HepG2 (cell line): ENCODE results near the gene UBXN1. TPM values are rescaled to one million over a fixed set of nuclear protein-coding genes. Genes with fewer than 3 reads are reported as not detected.
A peak's percentile ranks its signal among the peaks of the same experiment; 100 is the strongest.

Experiments used
- ARNT ChIP-seq: fragments of 450-650 bp; IDR thresholded peaks from 2 replicates; pipeline ENCODE4 v1.6.1; 2017
- ATF5 ChIP-seq: sonication (generic); formaldehyde crosslinking; IDR thresholded peaks from 2 replicates; pipeline ENCODE4 v1.4.0; 2020; ENCODE audit warnings: mild to moderate bottlenecking, low read depth, missing genetic modification reagents
- DMAP1 ChIP-seq: IDR thresholded peaks from 2 replicates; pipeline ENCODE4 v1.6.1; 2016
- ELF4 ChIP-seq: sonication (generic); formaldehyde crosslinking; IDR thresholded peaks from 2 replicates; pipeline ENCODE4 v1.5.0; 2020; ENCODE audit warnings: missing genetic modification reagents, mild to moderate bottlenecking, moderate library complexity, borderline replicate concordance
- GRHL1 ChIP-seq: sonication (generic); formaldehyde crosslinking; conservative IDR thresholded peaks from 2 replicates; pipeline ENCODE4 v1.8.0; 2022; ENCODE audit warnings: missing genetic modification reagents
- HMG20B ChIP-seq: conservative IDR thresholded peaks from 2 replicates; pipeline ENCODE4 v1.6.1; 2016; ENCODE audit warnings: missing genetic modification reagents, missing compliant biosample characterization
- HNRNPLL ChIP-seq: fragments of 200-400 bp; formaldehyde crosslinking; IDR thresholded peaks from 2 replicates; pipeline ENCODE4 v1.6.1; 2017; ENCODE audit warnings: mild to moderate bottlenecking, low read depth, low read length; ENCODE audit not compliant: poor library complexity, severe bottlenecking
- HOXA9 ChIP-seq: sonication (generic); formaldehyde crosslinking; IDR thresholded peaks from 2 replicates; pipeline ENCODE4 v1.8.1; 2022; ENCODE audit warnings: missing genetic modification reagents, mild to moderate bottlenecking, moderate library complexity, borderline replicate concordance
- NR1H2 ChIP-seq: sonication (generic); formaldehyde crosslinking; IDR thresholded peaks from 2 replicates; pipeline ENCODE4 v1.8.1; 2022; ENCODE audit warnings: low read depth, missing genetic modification reagents, borderline replicate concordance
- PAX8 ChIP-seq: sonication (generic); formaldehyde crosslinking; IDR thresholded peaks from 2 replicates; pipeline ENCODE4 v1.8.0; 2022; ENCODE audit warnings: mild to moderate bottlenecking, missing genetic modification reagents, borderline replicate concordance
- PRDM4 ChIP-seq: sonication (generic); formaldehyde crosslinking; IDR thresholded peaks from 2 replicates; pipeline ENCODE4 v1.9.0; 2021; ENCODE audit warnings: missing genetic modification reagents, borderline replicate concordance
- TEAD2 ChIP-seq: sonication (generic); formaldehyde crosslinking; IDR thresholded peaks from 2 replicates; pipeline ENCODE4 v1.9.0; 2021; ENCODE audit warnings: missing genetic modification reagents
- ZBTB42 ChIP-seq: sonication (generic); formaldehyde crosslinking; IDR thresholded peaks from 2 replicates; pipeline ENCODE4 v1.5.0; 2020; ENCODE audit warnings: mild to moderate bottlenecking, missing genetic modification reagents
- ZNF180 ChIP-seq: sonication (generic); formaldehyde crosslinking; IDR thresholded peaks from 2 replicates; pipeline ENCODE4 v1.4.0; 2020; ENCODE audit warnings: low read depth, missing genetic modification reagents, borderline replicate concordance
- ZNF441 ChIP-seq: sonication (generic); formaldehyde crosslinking; IDR thresholded peaks from 2 replicates; pipeline ENCODE4 v1.7.0; 2021; ENCODE audit warnings: missing genetic modification reagents, borderline replicate concordance
- ZNF501 ChIP-seq: sonication (generic); formaldehyde crosslinking; IDR thresholded peaks from 2 replicates; pipeline ENCODE4 v1.5.1; 2020; ENCODE audit warnings: mild to moderate bottlenecking, moderate library complexity, missing genetic modification reagents
- ZNF552 ChIP-seq: sonication (generic); formaldehyde crosslinking; IDR thresholded peaks from 2 replicates; pipeline ENCODE4 v1.9.0; 2022; ENCODE audit warnings: missing genetic modification reagents, mild to moderate bottlenecking, borderline replicate concordance
- ZNF616 ChIP-seq: sonication (generic); formaldehyde crosslinking; IDR thresholded peaks from 2 replicates; pipeline ENCODE4 v1.5.0; 2020; ENCODE audit warnings: low read depth, mild to moderate bottlenecking, missing genetic modification reagents
- ZNF776 ChIP-seq: sonication (generic); formaldehyde crosslinking; IDR thresholded peaks from 2 replicates; pipeline ENCODE4 v1.4.0; 2020; ENCODE audit warnings: mild to moderate bottlenecking, missing genetic modification reagents
- ZNF792 ChIP-seq: IDR thresholded peaks from 2 replicates; pipeline ENCODE4 v1.6.1; 2016
- polyA plus RNA-seq, 8 experiments: library from polyadenylated mRNA; depleted of rRNA in 3 of 8; stranded (reverse) in 7 of 8; unstranded in 1 of 8; fragments of >200 nt; fragmentation: Illumina TruSeq in 4 of 8; extraction: Trizol in 4 of 8; gene quantifications; 2 replicates each; pipeline versions ENCODE4 v1.2.1 to v1.2.3, GENCODE V29; 2011 to 2016; ENCODE audit warnings: low read depth in 4 of 8, missing spikeins in 1 of 8, mixed read lengths in 1 of 8; ENCODE audit not compliant: insufficient read depth in 1 of 8
- total RNA-seq, 5 experiments: library from RNA; depleted of rRNA; stranded (reverse); fragments of >200 nt; fragmentation: Illumina TruSeq; extraction: Trizol; gene quantifications; 2 replicates each; pipeline ENCODE4 v1.2.3, GENCODE V29; 2016; ENCODE audit warnings: low read depth in 1 of 5
- TF ChIP-seq, protein P1 (sequence below), 2 experiments: fragments of 450-650 bp in 1 of 2; sonication (generic) in 1 of 2; formaldehyde crosslinking; IDR thresholded peaks; 2 replicates each; pipeline versions ENCODE4 v1.5.0 to v1.8.0; 2020 to 2022; ENCODE audit warnings: mild to moderate bottlenecking in 1 of 2, missing genetic modification reagents in 1 of 2
- TF ChIP-seq, protein P2 (sequence below): sonication (generic); formaldehyde crosslinking; IDR thresholded peaks from 2 replicates; pipeline ENCODE4 v1.9.0; 2022; ENCODE audit warnings: low read depth, missing genetic modification reagents

Gene UBXN1
- total and polyA plus RNA-seq, 2 of the 13 experiments (the other 11 are each of a cell fraction or from before 2014, with no cell fraction given), result 47.5 to 52.4 TPM

GRCh38 chr11:62727165-62727871, 48.4 kb upstream of the UBXN1 start, which contains the start of gene HNRNPUL2 (continued):
- TF ChIP-seq HNRNPLL (peak; percentile 82), HOXA9 (CRISPR knock-in tag) (no peak), PRDM4 (CRISPR knock-in tag) (no peak), DMAP1 (peak; percentile 94), ELF4 (no peak; the same call in 1 of the 2 replicates), PAX8 (CRISPR knock-in tag) (peak; percentile 95; the same call in 1 of the 2 replicates), ZNF792 (CRISPR knock-in tag) (peak; percentile 80), ZNF501 (CRISPR knock-in tag) (peak; percentile 82), ZNF552 (no peak), ARNT (no peak), HMG20B (CRISPR knock-in tag) (peak; percentile 67; the same call in 1 of the 2 replicates), ZNF776 (CRISPR knock-in tag) (peak; percentile 100), ZNF616 (CRISPR knock-in tag) (peak; percentile 95), ZBTB42 (CRISPR knock-in tag) (no peak; the same call in 1 of the 2 replicates), GRHL1 (CRISPR knock-in tag) (no peak), TEAD2 (CRISPR knock-in tag) (no peak), ATF5 (CRISPR knock-in tag) (no peak), ZNF441 (CRISPR knock-in tag) (peak; percentile 90), NR1H2 (CRISPR knock-in tag) (no peak), ZNF180 (CRISPR knock-in tag) (0 out of 2 replicates have a peak, but pooled peaks have one; percentile 30)
- TF ChIP-seq, protein P1, sequence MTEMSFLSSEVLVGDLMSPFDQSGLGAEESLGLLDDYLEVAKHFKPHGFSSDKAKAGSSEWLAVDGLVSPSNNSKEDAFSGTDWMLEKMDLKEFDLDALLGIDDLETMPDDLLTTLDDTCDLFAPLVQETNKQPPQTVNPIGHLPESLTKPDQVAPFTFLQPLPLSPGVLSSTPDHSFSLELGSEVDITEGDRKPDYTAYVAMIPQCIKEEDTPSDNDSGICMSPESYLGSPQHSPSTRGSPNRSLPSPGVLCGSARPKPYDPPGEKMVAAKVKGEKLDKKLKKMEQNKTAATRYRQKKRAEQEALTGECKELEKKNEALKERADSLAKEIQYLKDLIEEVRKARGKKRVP (CRISPR knock-in tag; IDR thresholded peaks at IDR 0.05), result 0 out of 4 replicates have a peak, but pooled peaks of 1 of the 2 experiments have one; percentile 1
- TF ChIP-seq, protein P2, sequence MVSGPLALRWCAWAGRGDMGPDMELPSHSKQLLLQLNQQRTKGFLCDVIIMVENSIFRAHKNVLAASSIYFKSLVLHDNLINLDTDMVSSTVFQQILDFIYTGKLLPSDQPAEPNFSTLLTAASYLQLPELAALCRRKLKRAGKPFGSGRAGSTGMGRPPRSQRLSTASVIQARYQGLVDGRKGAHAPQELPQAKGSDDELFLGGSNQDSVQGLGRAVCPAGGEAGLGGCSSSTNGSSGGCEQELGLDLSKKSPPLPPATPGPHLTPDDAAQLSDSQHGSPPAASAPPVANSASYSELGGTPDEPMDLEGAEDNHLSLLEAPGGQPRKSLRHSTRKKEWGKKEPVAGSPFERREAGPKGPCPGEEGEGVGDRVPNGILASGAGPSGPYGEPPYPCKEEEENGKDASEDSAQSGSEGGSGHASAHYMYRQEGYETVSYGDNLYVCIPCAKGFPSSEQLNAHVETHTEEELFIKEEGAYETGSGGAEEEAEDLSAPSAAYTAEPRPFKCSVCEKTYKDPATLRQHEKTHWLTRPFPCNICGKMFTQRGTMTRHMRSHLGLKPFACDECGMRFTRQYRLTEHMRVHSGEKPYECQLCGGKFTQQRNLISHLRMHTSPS (CRISPR knock-in tag), result peak; percentile 71; the same call in 1 of the 2 replicates
